Transverse colon (tissue), 4 donors: ENCODE measurements around the gene CDC42BPG. TPM values are rescaled to one million over a fixed set of nuclear protein-coding genes. Genes with fewer than 3 reads are reported as not detected.
"Not testable (repeated sequence)": the region's sequence is repeated elsewhere in the genome, so short reads cannot be mapped to it uniquely, and the experiment has no call there.

Experiments
- DNase-seq: peaks from one replicate; pipeline ENCODE4 v3.0.0-alpha.2; 2019
- H3K27ac ChIP-seq, 4 donors: fragments of 200-600 bp; sonication (generic); 2 replicates each; pipeline ENCODE4 v1.5.1; 2016 to 2018; ENCODE audit warnings: inconsistent platforms in 4 of 4
- H3K27me3 ChIP-seq: fragments of 200-600 bp; sonication (generic); 2 replicates; pipeline ENCODE4 v1.5.1; 2017; ENCODE audit warnings: inconsistent platforms
- H3K36me3 ChIP-seq, 4 donors: fragments of 200-600 bp; sonication (generic); 2 replicates each; pipeline ENCODE4 v1.5.1; 2017 to 2019; ENCODE audit warnings: inconsistent platforms in 4 of 4
- H3K4me1 ChIP-seq, 4 donors: fragments of 200-600 bp; sonication (generic); 2 replicates each; pipeline ENCODE4 v1.5.1; 2017 to 2020; ENCODE audit warnings: inconsistent platforms in 4 of 4
- H3K4me3 ChIP-seq, 4 donors: fragments of 200-600 bp; sonication (generic); 1 replicate in 1 of 4; 2 replicates in 3 of 4; pipeline versions ENCODE4 v1.5.1 to v1.6.1; 2017 to 2019; ENCODE audit warnings: inconsistent platforms in 4 of 4
- H3K9me3 ChIP-seq, 2 donors: fragments of 200-600 bp; sonication (generic); 2 replicates each; pipeline ENCODE4 v1.5.1; 2017 to 2019; ENCODE audit warnings: inconsistent platforms in 2 of 2
- CTCF ChIP-seq, 5 experiments: fragments of 200-600 bp in 3 of 5; fragments of 450-650 bp in 2 of 5; sonication (generic) in 3 of 5; IDR thresholded peaks; 1 replicate in 2 of 5; 2 replicates in 3 of 5; pipeline ENCODE4 v1.5.1; 2016 to 2017; ENCODE audit warnings: antibody characterized with exemption in 5 of 5, inconsistent platforms in 3 of 5, mild to moderate bottlenecking in 2 of 5, moderate library complexity in 1 of 5
- EP300 ChIP-seq: sonication (generic); formaldehyde crosslinking; IDR thresholded peaks from one replicate; pipeline ENCODE4 v1.6.1; 2017; ENCODE audit warnings: antibody characterized with exemption, low read depth
- POLR2A ChIP-seq: fragments of 450-650 bp; IDR thresholded peaks from one replicate; pipeline ENCODE4 v1.6.1; 2016; ENCODE audit warnings: antibody characterized with exemption, mild to moderate bottlenecking, moderate library complexity
- POLR2AphosphoS5 ChIP-seq, 3 donors: sonication (generic); formaldehyde crosslinking; IDR thresholded peaks; one replicate each; pipeline ENCODE4 v1.6.1; 2016; ENCODE audit warnings: antibody characterized with exemption in 3 of 3
- WGBS, 2 donors: methylation state at CpG; one replicate each; pipeline ENCODE4 v1.1.5; 2018; ENCODE audit warnings: low coverage in 1 of 2; 5-methylcytosine and 5-hydroxymethylcytosine counted together
- in situ Hi-C, 4 donors: fragments of 200-750 bp; cut with MboI; loops; one replicate each; pipeline versions ENCODE4 v1.15.0 to v1.15.1; 2017; ENCODE audit warnings: low sequenced_read_pairs in 3 of 4, low pct_ligation_motif_present in 1 of 4, low pct_unique_long_range_greater_than_20kb in 1 of 4
- intact Hi-C: fragments of 100-400 bp; cut with DNase I; formaldehyde crosslinking; loops from one replicate; pipeline ENCODE4 v1.15.1; 2023; ENCODE audit warnings: low total_unique reads
- total RNA-seq, 4 donors: library from RNA; depleted of rRNA; stranded (reverse); fragments of >200 nt; gene quantifications; one replicate each; pipeline ENCODE4 v1.1.0, GENCODE V29; 2016

CDC42BPG gene
- total RNA-seq, 4 donors from 2014 or later: 32.6 to 82.3 (median 46.9) TPM

DNA sequence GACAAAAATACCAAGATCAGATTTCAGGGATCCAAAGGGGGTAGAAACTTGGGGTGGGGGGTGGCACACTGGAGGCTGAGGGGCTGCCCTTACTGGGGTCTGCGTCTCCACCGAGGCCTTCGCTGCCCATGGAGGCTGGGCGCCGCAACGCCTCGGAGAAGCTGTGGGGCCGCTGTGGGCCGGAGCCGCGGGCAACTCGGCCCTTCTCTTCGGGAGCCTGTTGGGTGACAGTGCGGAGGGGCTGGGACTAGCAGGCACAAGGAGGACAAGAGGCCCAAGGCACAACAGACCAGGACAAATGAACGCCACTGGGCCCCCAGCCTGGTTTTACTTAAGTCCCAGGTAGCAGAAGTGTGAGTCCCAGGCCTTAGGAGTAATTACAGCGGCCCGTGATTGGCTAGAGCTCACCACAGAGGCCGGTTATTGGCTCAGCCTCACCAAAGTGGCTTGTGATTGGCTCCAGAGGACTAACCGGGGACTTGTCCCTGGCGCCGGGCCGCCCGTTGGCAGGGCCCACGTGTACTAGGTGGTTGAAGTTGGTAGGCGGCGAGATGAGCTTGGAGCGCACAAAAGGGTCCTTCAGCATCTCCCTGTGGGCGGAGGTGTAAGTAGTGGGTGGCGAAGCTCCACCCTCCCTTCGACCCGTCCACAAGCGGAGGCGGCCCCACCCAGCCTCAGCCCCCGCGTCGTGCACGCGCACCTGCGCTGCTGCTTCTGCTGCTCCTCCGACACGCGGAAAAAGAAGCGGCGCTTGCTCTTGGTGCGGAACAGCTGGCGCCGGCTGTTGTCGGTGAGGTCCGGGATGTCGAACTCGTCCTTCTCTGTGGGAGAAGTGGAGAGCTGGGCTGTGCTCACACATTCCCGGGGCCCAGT is 17.6 kb downstream of the CDC42BPG start:
- no peak overlapping the region for H3K27ac ChIP-seq
- no peak for DNase-seq
- no peaks in the 10 kb centered on the region for H3K27me3 ChIP-seq
- 88 to 99% methylated on average over 19 to 49 of the region's 52 CpGs for WGBS, 2 donors
- intact Hi-C loops (no loop called here), in situ Hi-C loops (no loop called here)
- TF ChIP-seq POLR2A (no peak), EP300 (no peak), CTCF (IDR thresholded peaks at IDR 0.05) (no peak)
- peaks cover 0 to 7% (median 0%) of the 10 kb centered on the region in 4 donors for H3K36me3 ChIP-seq
- H3K4me1 ChIP-seq: no peaks in the 10 kb centered on the region
- no peaks in the 10 kb centered on the region for H3K9me3 ChIP-seq
- H3K4me3 ChIP-seq: no peak overlapping the region

DNA sequence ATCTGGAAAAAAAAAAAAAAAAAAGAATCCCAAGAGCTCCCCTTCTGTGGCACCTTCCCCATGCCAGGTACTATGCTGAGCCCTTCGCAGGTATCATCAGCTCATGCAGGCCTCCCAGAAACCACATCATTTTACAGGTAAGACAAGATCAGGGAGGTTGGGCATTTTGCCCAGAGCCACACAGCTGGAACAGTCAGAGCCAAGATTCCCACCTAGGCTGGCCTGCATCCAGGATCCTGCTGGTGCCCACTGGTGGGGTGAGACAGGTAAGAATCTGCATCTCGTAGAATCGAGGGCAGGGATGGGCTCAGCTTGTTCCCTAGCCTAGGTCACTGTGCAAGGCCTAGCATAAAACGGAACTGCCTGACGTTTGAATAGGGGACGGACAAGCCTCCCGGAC is 18.4 kb downstream of the CDC42BPG start:
- H3K27me3 ChIP-seq: no peaks in the 10 kb centered on the region
- H3K4me3 ChIP-seq: no peak overlapping the region
- no peaks in the 10 kb centered on the region for H3K9me3 ChIP-seq
- no peak for DNase-seq
- no peaks in the 10 kb centered on the region for H3K4me1 ChIP-seq
- TF ChIP-seq POLR2A (no peak), POLR2AphosphoS5 (IDR thresholded peaks at IDR 0.05) (no peak)
- in situ Hi-C loops: no loop called here
- no peak overlapping the region for H3K27ac ChIP-seq
- 96% methylated on average over 7 of the region's 7 CpGs; no CpG with 5 or more reads in 1 of the 2 donors for WGBS, 2 donors
- intact Hi-C loops: no loop called here
- peaks cover 0 to 7% (median 0%) of the 10 kb centered on the region in 4 donors for H3K36me3 ChIP-seq

GRCh38 chr11:64823568-64824119 is 20.8 kb downstream of the CDC42BPG start:
- Histone ChIP-seq H3K9me3 (no peaks in the 10 kb centered on the region), H3K27me3 (no peaks in the 10 kb centered on the region), H3K36me3 (no peaks in the 10 kb centered on the region), H3K4me1 (no peaks in the 10 kb centered on the region), H3K27ac (no peak overlapping the region), H3K4me3 (no peak overlapping the region)
- in situ Hi-C loops (no loop called here), intact Hi-C loops (no loop called here)
- TF ChIP-seq POLR2A: no peak
- TF ChIP-seq POLR2AphosphoS5 (IDR thresholded peaks at IDR 0.05): no peak
- no peak for TF ChIP-seq CTCF (IDR thresholded peaks at IDR 0.05)
- TF ChIP-seq EP300: no peak
- DNase-seq: no peak
- 70 to 79% methylated on average over 7 to 11 of the region's 11 CpGs for WGBS, 2 donors

GRCh38 chr11:64817476-64817875 is 27.0 kb downstream of the CDC42BPG start:
- H3K27me3 ChIP-seq: no peaks in the 10 kb centered on the region
- no peaks in the 10 kb centered on the region for H3K9me3 ChIP-seq
- no peak for DNase-seq
- intact Hi-C loops (no loop called here), in situ Hi-C loops (no loop called here)
- TF ChIP-seq EP300 (no peak), POLR2A (no peak), POLR2AphosphoS5 (IDR thresholded peaks at IDR 0.05) (no peak), CTCF (IDR thresholded peaks at IDR 0.05) (no peak)
- H3K4me1 ChIP-seq: no peaks in the 10 kb centered on the region
- WGBS, 2 donors: 79 to 89% methylated on average over 3 of the region's 3 CpGs
- H3K4me3 ChIP-seq: no peak overlapping the region
- no peaks in the 10 kb centered on the region for H3K36me3 ChIP-seq
- no peak overlapping the region for H3K27ac ChIP-seq

GRCh38 chr11:64815433-64815832 is 29.0 kb downstream of the CDC42BPG start:
- H3K36me3 ChIP-seq, H3K27me3 ChIP-seq, H3K9me3 ChIP-seq, intact Hi-C loops, H3K4me3 ChIP-seq, H3K4me1 ChIP-seq, in situ Hi-C loops, H3K27ac ChIP-seq, DNase-seq: not testable (repeated sequence)
- 41 to 67% methylated on average over 2 to 5 of the region's 5 CpGs for WGBS, 2 donors
